Measurements from ENCODE around the gene ASL.
"Not testable (repeated sequence)": the region's sequence is repeated elsewhere in the genome, so short reads cannot be mapped to it uniquely, and the experiment has no call there.

ASL gene

GRCh38 chr7:66114743-66115649 lies 39.4 kb downstream of the ASL start, which contains the start of gene CRCP:
CRCP (plus strand) TSS chr7:66114847; CDS start chr7:66114963, 116 bp downstream.
- Histone ChIP-seq H3K27me3 (ENCODE audit: insufficient read depth, poor library complexity, severe bottlenecking) (no peaks in the 10 kb centered on the region), H3K27ac (replicated peaks) (peak within 1 kb of the TSS; percentile 98), H3K4me3 (replicated peaks; ENCODE audit: insufficient read depth, low read length) (peak within 1 kb of the TSS; percentile 92)
- peak; percentile 79 to 88 for DNase-seq (ENCODE audit: low read depth in 1 of 2, low spot score in 1 of 2)
- TF ChIP-seq GABPA (IDR thresholded peaks at IDR 0.05; ENCODE audit: low read depth) (peak; percentile 66), CTCF (IDR thresholded peaks at IDR 0.05; ENCODE audit: insufficient read depth, low read length) (no peak), SPI1 (IDR thresholded peaks at IDR 0.05; ENCODE audit: borderline replicate concordance, low read depth) (peak; percentile 91), POLR2AphosphoS5 (IDR thresholded peaks at IDR 0.05; ENCODE audit: low read depth) (peak; percentile 96), REST (IDR thresholded peaks at IDR 0.05; ENCODE audit: insufficient replicate concordance, low read depth) (peak; percentile 47)

GRCh38 chr7:66116680-66117420 lies 41.2 kb downstream of the ASL start:
- H3K27ac ChIP-seq (replicated peaks); H3K4me3 ChIP-seq (replicated peaks; ENCODE audit: insufficient read depth, low read length); DNase-seq (ENCODE audit: low read depth in 1 of 2, low spot score in 1 of 2); H3K27me3 ChIP-seq (ENCODE audit: insufficient read depth, poor library complexity, severe bottlenecking): not testable (repeated sequence)

DNA sequence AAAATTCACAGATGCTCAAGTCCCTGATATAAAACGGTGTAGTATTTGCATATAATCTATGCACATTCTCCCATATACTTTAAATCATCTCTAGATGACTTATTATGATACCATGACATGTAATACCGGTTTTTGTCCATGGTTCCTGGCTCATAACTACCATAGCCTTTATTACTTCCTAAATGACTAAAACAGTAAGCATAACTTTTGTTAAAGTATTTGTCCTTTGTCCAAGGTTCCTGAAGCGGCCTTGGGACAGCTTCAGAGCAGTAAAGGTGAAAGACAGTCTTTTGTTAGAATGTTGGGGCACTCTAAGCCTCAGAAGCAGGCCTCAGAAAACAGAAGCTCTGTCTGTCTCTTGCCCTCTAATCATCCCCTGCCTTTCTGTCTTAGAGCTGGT lies 43.0 kb downstream of the ASL start:
- no peaks in the 10 kb centered on the region for H3K27me3 ChIP-seq (ENCODE audit: insufficient read depth, poor library complexity, severe bottlenecking)
- DNase-seq (ENCODE audit: low read depth in 1 of 2, low spot score in 1 of 2) = no peak
- TF ChIP-seq POLR2AphosphoS5 (IDR thresholded peaks at IDR 0.05; ENCODE audit: low read depth) (no peak), CTCF (IDR thresholded peaks at IDR 0.05; ENCODE audit: insufficient read depth, low read length) (no peak), GABPA (IDR thresholded peaks at IDR 0.05; ENCODE audit: low read depth) (no peak), REST (IDR thresholded peaks at IDR 0.05; ENCODE audit: insufficient replicate concordance, low read depth) (no peak), SPI1 (IDR thresholded peaks at IDR 0.05; ENCODE audit: borderline replicate concordance, low read depth) (no peak)
- no peak overlapping the region for H3K4me3 ChIP-seq (replicated peaks; ENCODE audit: insufficient read depth, low read length)
- H3K27ac ChIP-seq (replicated peaks) = no peak overlapping the region

DNA sequence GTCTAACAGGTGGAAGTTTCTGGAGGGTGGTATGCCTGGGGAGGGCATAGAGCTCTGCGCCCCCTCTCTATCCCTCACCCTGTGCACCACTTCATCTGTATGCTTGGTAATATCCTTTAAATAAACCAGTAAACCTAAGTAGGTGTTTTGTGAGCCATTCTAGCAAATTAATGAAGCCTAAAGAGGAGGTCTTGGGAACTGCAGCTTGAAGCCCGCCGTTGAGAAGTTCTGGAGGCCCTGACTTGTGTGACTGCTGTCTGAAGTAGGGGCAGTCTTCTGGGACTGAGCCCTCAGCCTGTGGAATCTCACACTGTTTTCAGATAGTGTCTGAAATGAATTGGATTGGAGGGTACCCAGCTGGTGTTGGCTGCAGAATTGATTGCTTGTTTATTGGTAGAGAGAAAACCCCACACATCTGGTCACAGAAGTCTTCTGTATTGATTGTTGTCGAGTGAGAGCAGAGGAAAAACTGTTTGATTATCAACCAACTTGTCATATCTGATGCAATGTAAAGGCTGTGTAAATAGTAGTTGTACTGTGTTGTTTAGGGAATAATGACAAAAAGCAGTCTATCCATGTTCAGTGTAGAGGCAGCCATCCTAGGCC lies 43.7 kb downstream of the ASL start:
- H3K27ac ChIP-seq (replicated peaks) = no peak overlapping the region
- no peak overlapping the region for H3K4me3 ChIP-seq (replicated peaks; ENCODE audit: insufficient read depth, low read length)
- DNase-seq (ENCODE audit: low read depth in 1 of 2, low spot score in 1 of 2) = no peak
- TF ChIP-seq GABPA (IDR thresholded peaks at IDR 0.05; ENCODE audit: low read depth) (no peak), REST (IDR thresholded peaks at IDR 0.05; ENCODE audit: insufficient replicate concordance, low read depth) (no peak), POLR2AphosphoS5 (IDR thresholded peaks at IDR 0.05; ENCODE audit: low read depth) (no peak), CTCF (IDR thresholded peaks at IDR 0.05; ENCODE audit: insufficient read depth, low read length) (no peak), SPI1 (IDR thresholded peaks at IDR 0.05; ENCODE audit: borderline replicate concordance, low read depth) (no peak)
- H3K27me3 ChIP-seq (ENCODE audit: insufficient read depth, poor library complexity, severe bottlenecking) = no peaks in the 10 kb centered on the region
